ENCODE data around the gene PLEKHG5.

DNA sequence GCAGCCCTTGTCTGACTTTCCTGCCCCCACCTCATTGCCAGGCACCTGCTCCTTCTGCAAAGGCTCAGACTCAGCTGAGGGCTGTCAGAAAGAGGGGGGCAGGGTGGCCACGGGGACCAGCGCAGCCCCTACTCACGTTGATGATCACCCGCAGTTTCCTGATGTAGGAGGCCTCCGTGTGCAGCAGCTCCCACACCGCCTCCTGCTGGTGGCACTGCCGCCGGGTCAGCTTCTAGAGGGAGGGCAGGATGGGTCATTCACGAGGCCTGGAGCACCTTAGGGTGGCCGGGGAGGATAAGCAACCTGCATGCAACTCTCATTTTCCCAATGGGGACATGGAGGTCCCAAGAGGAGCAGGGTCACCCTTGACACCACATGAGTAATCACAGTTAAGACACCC, 19.1 kb downstream of the PLEKHG5 start:
- TF ChIP-seq, protein P1, sequence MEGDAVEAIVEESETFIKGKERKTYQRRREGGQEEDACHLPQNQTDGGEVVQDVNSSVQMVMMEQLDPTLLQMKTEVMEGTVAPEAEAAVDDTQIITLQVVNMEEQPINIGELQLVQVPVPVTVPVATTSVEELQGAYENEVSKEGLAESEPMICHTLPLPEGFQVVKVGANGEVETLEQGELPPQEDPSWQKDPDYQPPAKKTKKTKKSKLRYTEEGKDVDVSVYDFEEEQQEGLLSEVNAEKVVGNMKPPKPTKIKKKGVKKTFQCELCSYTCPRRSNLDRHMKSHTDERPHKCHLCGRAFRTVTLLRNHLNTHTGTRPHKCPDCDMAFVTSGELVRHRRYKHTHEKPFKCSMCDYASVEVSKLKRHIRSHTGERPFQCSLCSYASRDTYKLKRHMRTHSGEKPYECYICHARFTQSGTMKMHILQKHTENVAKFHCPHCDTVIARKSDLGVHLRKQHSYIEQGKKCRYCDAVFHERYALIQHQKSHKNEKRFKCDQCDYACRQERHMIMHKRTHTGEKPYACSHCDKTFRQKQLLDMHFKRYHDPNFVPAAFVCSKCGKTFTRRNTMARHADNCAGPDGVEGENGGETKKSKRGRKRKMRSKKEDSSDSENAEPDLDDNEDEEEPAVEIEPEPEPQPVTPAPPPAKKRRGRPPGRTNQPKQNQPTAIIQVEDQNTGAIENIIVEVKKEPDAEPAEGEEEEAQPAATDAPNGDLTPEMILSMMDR (IDR thresholded peaks at IDR 0.05), result no peak
- no peak for TF ChIP-seq POLR2A (IDR thresholded peaks at IDR 0.05)

Data from uterus (tissue), 2 donors.